ENCODE data around the gene CX3CL1.

The CX3CL1 gene

GRCh38 chr16:57390636-57391295 lies 18.5 kb downstream of the CX3CL1 start:
- H3K4me3 ChIP-seq (ENCODE audit: low read depth in 1 of 2, low read length in 2 of 2) = no peak overlapping the region
- H3K36me3 ChIP-seq (ENCODE audit: insufficient read depth, low read length) = no peaks in the 10 kb centered on the region
- no peak overlapping the region for H3K27ac ChIP-seq (ENCODE audit: low read length)
- H4K20me1 ChIP-seq (ENCODE audit: insufficient read depth, low read length) = no peaks in the 10 kb centered on the region
- DNase-seq (no peak), ATAC-seq (ENCODE audit: insufficient read depth, low read depth) (no peak)
- no peak overlapping the region for H3K4me2 ChIP-seq (ENCODE audit: insufficient read depth, low read length)
- no peaks in the 10 kb centered on the region for H3K79me2 ChIP-seq (ENCODE audit: insufficient read depth, low read length)
- TF ChIP-seq CTCF (IDR thresholded peaks at IDR 0.05; ENCODE audit: borderline replicate concordance, extremely low read depth, low read length, poor library complexity, severe bottlenecking) = no peak
- TF ChIP-seq EZH2 (IDR thresholded peaks at IDR 0.05; ENCODE audit: borderline replicate concordance, low read depth, low read length, severe bottlenecking) = no peak
- H2AFZ ChIP-seq (ENCODE audit: low read depth, low read length) = 0 out of 2 replicates have a peak overlapping the region, but pooled peaks have one; percentile 9
- no peaks in the 10 kb centered on the region for H3K4me1 ChIP-seq (ENCODE audit: insufficient read depth, low read length)
- no peaks in the 10 kb centered on the region for H3K9me3 ChIP-seq (ENCODE audit: insufficient read depth, low read length, severe bottlenecking)
- H3K27me3 ChIP-seq (ENCODE audit: insufficient read depth, low read length, poor library complexity) = peaks cover 3% of the 10 kb centered on the region
- no peak overlapping the region for H3K9ac ChIP-seq (ENCODE audit: low read depth, low read length)

GRCh38 chr16:57391300-57391699 lies 19.0 kb downstream of the CX3CL1 start:
- H2AFZ ChIP-seq (ENCODE audit: low read depth, low read length) = no peak overlapping the region
- DNase-seq = no peak

GRCh38 chr16:57391708-57392107 lies 19.4 kb downstream of the CX3CL1 start:
- TF ChIP-seq EZH2 (IDR thresholded peaks at IDR 0.05; ENCODE audit: borderline replicate concordance, low read depth, low read length, severe bottlenecking) (no peak), CTCF (IDR thresholded peaks at IDR 0.05; ENCODE audit: borderline replicate concordance, extremely low read depth, low read length, poor library complexity, severe bottlenecking) (no peak)

More at GRCh38 chr16:57391300-57391699, 19.0 kb downstream of the CX3CL1 start:
- no peak overlapping the region for H3K4me3 ChIP-seq (ENCODE audit: low read depth in 1 of 2, low read length in 2 of 2)
- H3K9ac ChIP-seq (ENCODE audit: low read depth, low read length) = no peak overlapping the region
- no peaks in the 10 kb centered on the region for H3K4me1 ChIP-seq (ENCODE audit: insufficient read depth, low read length)
- no peaks in the 10 kb centered on the region for H3K36me3 ChIP-seq (ENCODE audit: insufficient read depth, low read length)
- no peaks in the 10 kb centered on the region for H3K9me3 ChIP-seq (ENCODE audit: insufficient read depth, low read length, severe bottlenecking)
- no peaks in the 10 kb centered on the region for H3K79me2 ChIP-seq (ENCODE audit: insufficient read depth, low read length)
- H3K4me2 ChIP-seq (ENCODE audit: insufficient read depth, low read length) = no peak overlapping the region
- no peaks in the 10 kb centered on the region for H4K20me1 ChIP-seq (ENCODE audit: insufficient read depth, low read length)
- peaks cover 3% of the 10 kb centered on the region for H3K27me3 ChIP-seq (ENCODE audit: insufficient read depth, low read length, poor library complexity)
- no peak overlapping the region for H3K27ac ChIP-seq (ENCODE audit: low read length)
- TF ChIP-seq CTCF (IDR thresholded peaks at IDR 0.05; ENCODE audit: borderline replicate concordance, extremely low read depth, low read length, poor library complexity, severe bottlenecking) = no peak
- no peak for ATAC-seq (ENCODE audit: insufficient read depth, low read depth)

More at GRCh38 chr16:57391708-57392107, 19.4 kb downstream of the CX3CL1 start:
- no peaks in the 10 kb centered on the region for H3K79me2 ChIP-seq (ENCODE audit: insufficient read depth, low read length)
- no peak overlapping the region for H3K4me2 ChIP-seq (ENCODE audit: insufficient read depth, low read length)
- no peak overlapping the region for H3K27ac ChIP-seq (ENCODE audit: low read length)
- H3K9ac ChIP-seq (ENCODE audit: low read depth, low read length) = no peak overlapping the region
- ATAC-seq (ENCODE audit: insufficient read depth, low read depth) = no peak
- no peaks in the 10 kb centered on the region for H3K9me3 ChIP-seq (ENCODE audit: insufficient read depth, low read length, severe bottlenecking)
- H3K4me3 ChIP-seq (ENCODE audit: low read depth in 1 of 2, low read length in 2 of 2) = no peak overlapping the region
- H3K27me3 ChIP-seq (ENCODE audit: insufficient read depth, low read length, poor library complexity) = peaks cover 3% of the 10 kb centered on the region
- no peaks in the 10 kb centered on the region for H4K20me1 ChIP-seq (ENCODE audit: insufficient read depth, low read length)
- DNase-seq = no peak
- H2AFZ ChIP-seq (ENCODE audit: low read depth, low read length) = no peak overlapping the region
- no peaks in the 10 kb centered on the region for H3K4me1 ChIP-seq (ENCODE audit: insufficient read depth, low read length)
- no peaks in the 10 kb centered on the region for H3K36me3 ChIP-seq (ENCODE audit: insufficient read depth, low read length)

Measured in DND-41 (cell line).